HL-60/S4 treated with retinoic acid at 250 ng/mL for 4 days and 3 days (cell line): ENCODE measurements around the gene CERS1.

Source experiments
- in situ Hi-C: fragments of 300-500 bp; cut with MboI; formaldehyde crosslinking; loops from 2 replicates; pipeline ENCODE4 v1.7.0; 2022; ENCODE audit warnings: low sequenced_read_pairs

Gene CERS1

DNA sequence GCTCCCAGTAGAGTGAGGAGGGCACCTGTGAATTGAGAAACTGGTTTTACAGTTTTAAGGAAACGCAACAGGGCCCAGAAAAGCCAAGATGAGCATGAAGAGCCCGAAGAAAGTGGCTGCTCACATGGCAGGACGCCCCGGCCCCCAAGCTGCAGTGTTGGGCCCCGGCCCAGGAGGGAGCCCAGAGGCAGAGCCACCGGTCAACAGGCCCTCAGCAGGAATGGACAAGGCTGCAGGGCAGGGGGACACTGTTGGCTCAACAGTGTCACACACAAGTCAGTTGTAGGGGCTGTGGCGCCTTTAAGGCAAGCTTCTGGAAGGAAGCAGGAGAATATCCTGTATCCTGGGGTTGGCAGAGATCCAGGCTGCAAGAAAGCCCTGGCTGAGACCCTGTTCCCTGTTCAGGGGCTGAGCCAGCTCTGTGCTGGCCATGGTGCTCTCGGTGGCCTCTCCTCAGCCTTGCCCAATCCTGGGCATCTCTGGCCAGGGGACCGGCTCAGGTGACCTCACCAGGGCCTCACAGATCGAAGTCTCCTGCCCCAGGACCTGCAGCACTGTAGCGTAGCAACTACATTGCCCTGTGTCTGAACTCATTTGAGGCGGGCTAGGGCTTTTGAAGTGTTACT is 36.2 kb downstream of the CERS1 start:
- in situ Hi-C loops, result loop anchor here (10.0 kb wide), 1 partner anchor 405 kb away; no protein-coding TSS in a partner anchor

DNA sequence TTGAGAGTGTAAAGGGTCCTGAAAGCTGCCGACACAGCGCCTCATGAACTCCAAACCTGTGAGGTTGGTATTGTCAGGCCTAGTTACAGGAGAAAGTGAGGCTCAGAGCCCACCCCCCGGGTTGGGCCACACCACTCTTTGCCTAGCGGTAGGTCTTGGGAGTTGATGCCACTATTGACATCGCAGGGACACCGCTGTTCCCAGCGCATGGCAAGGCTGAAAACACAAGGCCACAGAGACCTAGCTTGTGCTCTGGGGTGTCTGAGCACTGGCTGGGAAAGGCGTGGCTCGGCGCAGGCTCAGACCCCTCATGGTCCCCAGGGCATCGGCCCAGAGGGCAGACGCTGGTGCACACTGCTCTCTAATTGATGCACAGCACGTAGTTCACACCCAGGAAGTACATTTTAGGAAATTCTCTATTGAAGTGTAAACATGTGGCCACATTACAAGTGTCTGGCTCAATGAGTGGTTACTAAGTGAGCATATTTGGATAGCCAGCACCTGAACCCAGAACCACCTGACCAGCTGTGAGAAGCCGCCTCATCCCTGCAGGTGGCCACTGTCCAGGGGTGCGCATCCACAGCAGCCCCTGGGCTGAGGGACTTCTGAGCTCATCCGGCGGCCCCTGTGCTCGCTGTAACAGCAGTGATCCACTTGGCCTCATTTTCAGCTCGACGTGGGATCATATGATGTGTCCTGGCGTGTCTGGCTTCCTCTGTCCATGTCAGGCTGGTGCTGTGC is 36.9 kb downstream of the CERS1 start:
- in situ Hi-C loops, result loop anchor here (10.0 kb wide), 1 partner anchor 404 kb away; no protein-coding TSS in a partner anchor

DNA sequence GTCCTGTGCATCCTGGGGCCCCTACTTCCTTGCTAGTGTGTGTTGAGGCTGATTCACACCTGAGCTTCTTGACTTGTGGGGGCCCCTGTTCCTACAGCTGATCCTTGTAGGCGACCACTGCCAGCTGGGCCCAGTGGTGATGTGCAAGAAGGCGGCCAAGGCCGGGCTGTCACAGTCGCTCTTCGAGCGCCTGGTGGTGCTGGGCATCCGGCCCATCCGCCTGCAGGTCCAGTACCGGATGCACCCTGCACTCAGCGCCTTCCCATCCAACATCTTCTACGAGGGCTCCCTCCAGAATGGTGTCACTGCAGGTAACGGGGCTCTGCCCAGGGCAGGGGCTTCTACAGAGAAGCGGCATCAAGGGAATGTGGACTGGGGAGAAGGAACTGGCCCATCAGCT is 38.7 kb downstream of the CERS1 start:
- in situ Hi-C loops, result loop anchor here (10.0 kb wide), 1 partner anchor 402 kb away; no protein-coding TSS in a partner anchor

DNA sequence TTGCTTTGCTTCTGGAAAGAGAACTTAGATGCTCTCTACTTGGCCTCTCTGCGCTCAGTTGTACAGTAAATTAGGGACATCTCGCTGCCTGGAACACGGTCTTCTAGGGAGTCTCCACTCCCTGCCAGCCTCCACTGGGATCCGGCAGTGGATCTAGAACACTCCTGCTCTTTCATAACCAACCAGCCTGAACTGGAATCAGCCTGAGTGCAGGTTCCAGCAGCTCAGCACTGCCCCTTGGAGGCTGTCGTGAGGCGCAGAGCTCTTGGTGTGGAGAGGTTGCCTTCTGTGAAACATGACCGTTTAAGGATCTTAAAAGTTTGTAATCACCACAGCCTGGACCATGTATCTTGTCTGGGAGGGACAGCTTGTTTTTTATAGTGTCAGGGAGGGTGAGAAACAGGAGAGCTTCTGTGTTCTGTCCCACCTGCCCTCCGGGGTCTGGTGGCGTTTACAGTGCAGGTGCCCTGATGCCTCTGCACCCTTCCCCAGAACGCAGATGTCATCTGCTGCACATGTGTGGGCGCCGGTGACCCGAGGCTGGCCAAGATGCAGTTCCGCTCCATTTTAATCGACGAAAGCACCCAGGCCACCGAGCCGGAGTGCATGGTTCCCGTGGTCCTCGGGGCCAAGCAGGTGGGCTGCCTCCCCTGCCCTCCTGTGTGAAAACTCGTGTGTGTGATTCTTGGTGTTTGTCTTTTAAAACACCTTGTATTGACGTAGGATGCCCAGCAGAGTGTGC is 39.4 kb downstream of the CERS1 start:
- in situ Hi-C loops, result loop anchor here (10.0 kb wide), 1 partner anchor 402 kb away; no protein-coding TSS in a partner anchor

DNA sequence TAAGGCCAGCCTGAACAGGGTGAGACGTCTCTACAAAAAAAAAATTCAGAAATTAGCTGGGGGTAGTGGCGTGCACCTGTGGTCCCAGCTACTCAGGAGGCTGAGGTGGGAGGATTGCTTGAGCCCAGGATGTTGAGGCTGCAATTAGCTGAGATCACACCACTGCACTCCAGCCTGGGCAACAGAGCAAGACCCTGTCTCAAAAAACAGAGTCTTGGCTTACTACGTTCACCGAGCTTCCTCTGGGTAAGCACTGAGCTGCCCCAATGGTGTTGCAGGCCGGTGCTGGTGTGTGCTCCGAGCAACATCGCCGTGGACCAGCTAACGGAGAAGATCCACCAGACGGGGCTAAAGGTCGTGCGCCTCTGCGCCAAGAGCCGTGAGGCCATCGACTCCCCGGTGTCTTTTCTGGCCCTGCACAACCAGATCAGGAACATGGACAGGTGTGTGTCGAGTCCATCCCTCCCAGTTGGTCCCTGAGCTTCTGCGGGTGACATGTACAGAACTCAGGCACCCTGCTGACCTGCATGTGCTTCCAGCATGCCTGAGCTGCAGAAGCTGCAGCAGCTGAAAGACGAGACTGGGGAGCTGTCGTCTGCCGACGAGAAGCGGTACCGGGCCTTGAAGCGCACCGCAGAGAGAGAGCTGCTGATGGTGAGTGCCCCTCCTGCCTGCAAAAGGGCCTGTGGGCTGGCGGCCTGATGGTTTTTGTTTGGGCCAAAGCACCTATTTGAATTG is 40.1 kb downstream of the CERS1 start:
- in situ Hi-C loops, result loop anchor here (10.0 kb wide), 1 partner anchor 401 kb away; no protein-coding TSS in a partner anchor

DNA sequence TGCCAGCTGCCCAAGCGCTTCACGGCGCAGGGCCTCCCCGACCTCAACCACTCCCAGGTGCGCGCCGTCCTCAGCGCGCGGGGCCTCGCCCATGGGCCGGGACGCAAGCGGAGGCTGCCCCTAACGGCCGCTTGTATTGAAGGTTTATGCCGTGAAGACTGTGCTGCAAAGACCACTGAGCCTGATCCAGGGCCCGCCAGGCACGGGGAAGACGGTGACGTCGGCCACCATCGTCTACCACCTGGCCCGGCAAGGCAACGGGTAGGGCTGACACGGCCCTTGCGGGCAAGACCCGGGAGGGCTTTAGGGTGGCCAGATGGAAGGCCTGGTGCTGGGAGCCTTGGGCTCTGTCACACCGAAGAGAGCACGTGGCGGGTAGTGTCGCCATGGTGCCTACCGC is 41.0 kb downstream of the CERS1 start:
- in situ Hi-C loops, result loop anchor here (10.0 kb wide), 1 partner anchor 400 kb away; no protein-coding TSS in a partner anchor

DNA sequence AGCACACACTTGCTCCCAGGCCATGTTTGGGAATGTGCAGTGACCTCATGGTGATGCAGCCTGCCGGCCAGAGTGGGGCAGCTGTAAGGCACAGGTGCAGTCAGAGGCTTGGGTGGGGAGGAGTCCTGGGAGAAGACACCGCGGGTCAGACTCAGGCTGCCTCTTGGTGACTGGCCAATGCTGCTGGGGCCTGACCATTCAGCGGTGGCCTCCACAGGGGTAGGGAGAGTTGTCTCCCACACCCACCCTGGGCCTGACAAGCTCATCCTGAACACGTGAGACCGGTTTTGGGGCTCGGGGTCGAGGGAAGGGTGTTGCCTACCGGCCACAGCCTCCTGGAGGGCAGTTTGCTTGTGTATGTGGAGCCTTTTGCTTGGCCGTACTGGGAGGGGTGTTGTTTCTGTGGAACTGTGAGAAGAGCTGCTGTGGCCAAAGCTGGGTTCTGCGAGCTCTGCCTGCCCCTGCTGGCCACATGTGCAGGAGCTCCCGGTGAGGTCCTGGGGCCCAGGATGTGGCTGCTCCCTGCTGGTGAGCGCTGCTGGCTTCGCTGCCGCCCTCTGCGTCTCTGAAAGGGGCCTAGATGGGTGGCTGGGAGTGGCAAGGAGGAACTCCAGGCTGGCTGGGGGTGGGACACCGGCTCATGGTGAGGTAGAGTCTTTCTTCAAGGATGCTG is 42.1 kb downstream of the CERS1 start:
- in situ Hi-C loops, result loop anchor here (10.0 kb wide), 1 partner anchor 399 kb away; no protein-coding TSS in a partner anchor

DNA sequence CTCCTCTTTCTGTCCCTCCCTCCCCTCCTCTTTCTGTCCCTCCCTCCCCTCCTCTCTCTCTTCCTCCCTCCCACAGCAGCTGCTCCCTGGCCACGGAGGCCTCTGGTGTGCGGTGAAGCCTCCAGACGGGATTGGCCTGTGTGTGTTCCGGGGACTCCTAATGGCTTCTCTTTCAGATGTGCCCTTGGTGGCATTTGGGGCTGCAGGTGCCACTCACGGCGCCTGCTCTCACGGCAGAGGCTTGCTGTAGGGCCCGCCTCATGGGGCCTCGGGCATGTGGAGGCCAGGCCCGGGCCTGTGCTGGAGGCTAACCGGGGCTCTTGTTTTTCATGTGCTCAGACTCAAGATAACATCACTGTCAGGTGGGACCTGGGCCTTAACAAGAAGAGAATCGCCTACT is 43.3 kb downstream of the CERS1 start:
- in situ Hi-C loops, result loop anchor here (10.0 kb wide), 1 partner anchor 398 kb away; no protein-coding TSS in a partner anchor

DNA sequence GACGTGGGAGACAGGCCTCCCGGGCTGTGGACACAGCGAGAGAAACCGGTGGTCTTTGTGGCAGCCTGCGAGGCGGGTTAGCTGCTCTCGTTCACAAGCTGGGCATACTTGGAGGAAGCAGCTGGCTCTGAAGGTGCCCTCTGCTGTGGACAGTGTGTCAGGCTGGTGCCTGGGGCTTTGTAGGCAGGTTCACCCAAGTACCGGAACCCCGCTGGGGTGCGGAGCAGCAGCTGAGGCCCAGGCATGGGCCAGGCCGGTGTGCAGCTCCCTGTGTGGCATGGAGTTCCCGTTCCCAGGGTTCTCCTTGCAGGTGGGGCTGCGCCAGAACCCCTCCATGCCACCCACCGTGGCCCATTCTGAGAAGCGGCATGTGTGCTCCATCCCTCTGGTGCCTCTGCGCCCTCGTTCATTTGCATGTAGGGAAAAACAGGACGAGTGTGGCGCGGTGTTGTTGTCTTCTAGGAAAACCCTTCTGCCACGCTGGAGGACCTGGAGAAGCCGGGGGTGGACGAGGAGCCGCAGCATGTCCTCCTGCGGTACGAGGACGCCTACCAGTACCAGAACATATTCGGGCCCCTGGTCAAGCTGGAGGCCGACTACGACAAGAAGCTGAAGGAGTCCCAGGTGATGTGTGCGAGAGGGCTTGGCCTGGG is 44.2 kb downstream of the CERS1 start:
- in situ Hi-C loops, result loop anchor here (10.0 kb wide), 1 partner anchor 397 kb away; no protein-coding TSS in a partner anchor

DNA sequence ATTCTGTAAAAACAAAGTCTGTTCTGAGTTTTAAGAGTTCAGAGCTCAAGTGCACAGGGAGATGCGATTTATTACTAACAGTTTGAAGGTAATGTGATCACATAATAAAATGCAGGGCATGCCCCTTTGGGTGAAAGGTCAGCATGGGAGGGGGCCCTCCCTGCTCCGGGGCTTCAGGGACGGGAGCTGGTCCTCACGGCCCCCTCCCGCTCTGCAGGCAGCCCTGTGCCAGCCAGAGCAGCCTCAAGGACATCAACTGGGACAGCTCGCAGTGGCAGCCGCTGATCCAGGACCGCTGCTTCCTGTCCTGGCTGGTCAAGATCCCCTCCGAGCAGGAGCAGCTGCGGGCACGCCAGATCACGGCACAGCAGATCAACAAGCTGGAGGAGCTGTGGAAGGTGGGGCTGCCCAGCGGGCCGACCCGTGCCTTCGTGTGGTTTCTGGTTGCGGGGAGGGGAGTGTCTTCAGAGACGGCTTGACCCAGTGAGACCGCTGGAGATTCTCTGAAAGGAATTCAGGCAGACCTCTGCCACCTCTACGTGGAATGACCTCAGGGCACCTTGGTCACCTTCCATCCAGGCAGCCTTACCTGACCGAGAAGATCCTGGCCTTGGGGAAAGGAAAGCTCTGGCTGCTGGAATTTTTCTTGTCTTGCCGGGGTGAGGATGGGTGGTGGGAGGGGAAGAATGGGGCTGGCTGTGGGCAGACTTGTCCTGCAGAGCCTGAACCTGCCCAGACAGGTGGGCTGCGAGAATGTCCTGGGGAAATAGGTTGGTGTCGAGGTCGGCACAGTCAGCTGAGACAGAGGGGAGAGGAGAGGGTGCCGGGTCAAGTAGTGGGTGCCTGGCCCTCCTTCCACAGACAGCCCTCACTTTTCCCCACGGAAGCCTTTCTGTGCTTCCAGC is 45.2 kb downstream of the CERS1 start:
- in situ Hi-C loops, result loop anchor here (10.0 kb wide), 1 partner anchor 396 kb away; no protein-coding TSS in a partner anchor

DNA sequence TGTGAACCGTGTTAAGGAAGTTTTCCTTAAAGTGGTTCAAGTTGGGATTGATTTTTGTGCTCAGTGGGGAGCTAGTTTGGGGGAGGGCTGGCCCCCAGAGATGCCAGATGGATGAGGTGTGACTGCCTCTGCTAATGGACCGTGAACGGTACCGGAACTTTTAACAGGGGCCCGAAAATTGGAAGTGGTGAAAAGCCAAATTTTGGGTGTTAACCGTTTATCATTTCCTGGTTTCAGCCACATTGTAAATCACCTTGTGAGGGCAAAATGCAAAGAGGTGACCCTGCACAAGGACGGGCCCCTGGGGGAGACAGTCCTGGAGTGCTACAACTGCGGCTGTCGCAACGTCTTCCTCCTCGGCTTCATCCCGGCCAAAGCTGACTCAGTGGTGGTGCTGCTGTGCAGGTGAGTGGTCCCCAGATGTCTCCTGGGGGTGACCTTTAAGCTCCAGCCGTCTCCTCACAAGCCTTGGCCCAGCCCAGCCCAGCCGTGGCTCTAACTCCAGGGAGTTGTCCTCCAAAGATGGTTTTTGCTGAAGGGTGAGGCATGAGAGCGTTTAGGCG is 46.0 kb downstream of the CERS1 start:
- in situ Hi-C loops, result loop anchor here (10.0 kb wide), 1 partner anchor 395 kb away; no protein-coding TSS in a partner anchor

DNA sequence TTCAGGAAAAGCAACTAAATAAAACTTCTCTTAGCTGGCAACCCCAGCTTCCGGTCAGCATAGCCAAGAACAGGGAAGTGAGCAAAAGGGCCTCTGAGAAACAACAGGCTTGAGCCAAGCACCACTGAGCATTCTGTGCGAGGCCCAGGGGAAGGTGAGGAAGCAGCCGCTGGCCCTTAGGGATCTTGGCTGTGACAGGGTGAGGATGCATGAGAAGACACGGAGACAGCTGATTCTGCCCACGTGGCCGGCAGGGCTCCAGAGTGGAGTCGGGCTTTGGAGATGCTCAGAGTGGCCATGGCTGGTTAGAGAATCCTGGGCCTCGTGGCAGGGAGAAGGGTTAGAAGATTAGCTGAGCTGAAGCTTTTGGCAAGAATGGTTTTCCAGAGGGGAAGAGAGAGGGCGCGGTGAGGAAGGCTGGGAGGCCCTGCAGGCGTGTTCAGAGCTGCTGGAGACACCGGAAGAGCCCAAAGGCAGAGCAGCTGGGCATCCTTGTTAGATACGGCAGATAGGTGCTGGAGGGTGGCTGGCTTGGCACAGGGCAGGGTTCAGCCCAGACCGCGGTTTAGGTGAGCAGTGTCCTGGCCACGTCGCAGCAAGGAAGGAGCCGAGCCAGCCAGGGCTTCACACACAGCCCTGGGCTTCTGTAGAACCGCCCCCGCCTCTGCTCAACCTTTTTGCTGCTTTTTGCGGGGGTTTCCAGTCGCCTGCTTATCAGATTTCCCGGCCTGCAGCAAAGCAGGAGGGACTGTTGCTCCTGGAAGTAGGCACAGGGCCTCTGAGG is 46.9 kb downstream of the CERS1 start:
- in situ Hi-C loops, result no loop called here

DNA sequence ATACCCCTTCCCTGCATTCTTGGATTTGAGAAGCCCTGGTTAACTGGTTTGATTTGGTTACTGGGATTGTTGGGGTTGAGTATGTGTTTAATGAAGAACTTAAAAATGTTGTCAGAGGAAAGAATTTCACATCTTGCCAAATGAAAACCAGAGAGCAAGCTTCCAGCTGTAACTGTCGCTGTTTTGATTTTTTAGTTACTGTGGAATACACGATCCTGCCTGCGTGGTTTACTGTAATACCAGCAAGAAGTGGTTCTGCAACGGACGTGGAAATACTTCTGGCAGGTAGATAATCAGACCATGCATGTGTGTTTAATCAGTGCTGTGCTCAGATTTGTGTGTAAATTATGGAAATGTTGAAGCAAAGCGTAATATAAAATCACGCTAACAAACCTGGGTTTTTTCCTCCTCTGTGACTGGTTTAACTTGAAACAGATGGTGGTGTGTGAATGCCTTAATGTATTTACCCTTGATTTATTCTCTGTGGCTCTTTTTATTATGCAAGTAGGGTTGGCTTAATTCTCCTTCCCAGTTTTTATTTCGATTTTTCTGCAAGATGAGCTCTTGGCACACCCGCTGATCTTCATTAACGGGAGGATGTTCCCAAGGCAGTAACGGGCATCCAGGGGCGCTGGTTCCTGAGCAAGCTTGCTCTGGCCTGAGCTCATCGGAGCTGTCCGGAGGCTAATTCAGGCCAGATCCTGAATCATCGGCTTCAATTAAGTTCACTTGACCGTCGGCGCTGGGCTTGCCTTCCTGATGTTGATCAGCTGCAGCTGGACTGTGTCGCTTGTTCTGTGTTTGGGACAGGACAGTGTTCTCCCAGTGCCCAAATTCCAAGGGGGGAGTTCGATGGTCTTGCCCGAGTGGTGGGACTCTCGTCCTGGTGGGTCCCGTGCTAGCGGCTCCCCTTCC is 48.2 kb downstream of the CERS1 start:
- in situ Hi-C loops, result no loop called here

DNA sequence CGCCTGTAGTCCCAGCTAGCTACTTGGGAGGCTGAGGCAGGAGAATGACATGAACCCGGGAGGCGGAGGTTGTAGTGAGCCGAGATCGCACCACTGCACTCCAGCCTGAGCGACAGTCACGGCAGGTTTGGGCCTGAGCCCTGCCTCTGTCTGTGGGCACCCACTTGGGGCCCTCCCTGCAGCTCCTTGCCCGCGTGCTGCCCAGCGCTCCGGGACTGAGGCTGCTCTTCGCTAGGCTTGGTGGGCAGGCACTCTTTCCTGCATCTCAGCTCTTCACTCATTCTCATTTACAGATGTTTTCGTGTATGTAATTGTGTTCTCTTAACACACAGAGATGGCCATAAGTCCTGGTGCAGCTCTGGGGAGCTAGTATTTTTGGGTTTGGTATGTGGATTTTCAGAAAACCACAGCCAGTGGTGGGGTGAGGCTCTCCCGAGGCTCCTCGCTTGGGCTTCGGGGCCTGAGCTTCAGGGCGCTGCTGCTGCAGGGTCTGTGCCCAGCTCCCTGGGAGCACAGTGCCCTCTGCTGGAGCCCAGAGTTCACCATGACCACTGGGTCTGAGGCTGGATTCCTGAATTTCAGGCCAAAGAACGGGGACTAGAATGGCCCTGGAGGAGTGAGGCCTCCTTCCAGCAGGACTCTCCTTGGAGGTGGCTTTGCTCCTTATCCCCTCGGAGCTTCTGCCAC is 49.0 kb downstream of the CERS1 start:
- in situ Hi-C loops, result no loop called here

DNA sequence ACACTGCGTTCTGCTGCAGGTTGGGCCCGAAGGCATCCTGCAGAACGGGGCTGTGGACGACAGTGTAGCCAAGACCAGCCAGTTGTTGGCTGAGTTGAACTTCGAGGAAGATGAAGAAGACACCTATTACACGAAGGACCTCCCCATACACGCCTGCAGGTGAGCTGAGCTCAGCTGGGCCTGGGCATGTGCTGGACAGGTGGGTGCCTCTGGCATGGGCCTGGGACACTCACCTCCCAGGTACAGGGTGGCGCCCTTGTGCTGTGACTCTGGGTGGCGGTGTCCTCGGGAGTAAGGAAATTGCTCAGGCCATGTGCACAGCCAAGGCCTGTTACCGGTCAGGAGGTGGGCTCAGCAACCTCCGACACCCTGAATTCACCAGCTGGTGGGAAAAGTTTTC is 50.0 kb downstream of the CERS1 start:
- in situ Hi-C loops, result no loop called here
